ENCODE data around the gene SLC2A13.
"Not testable (repeated sequence)": the region's sequence is repeated elsewhere in the genome, so short reads cannot be mapped to it uniquely, and the experiment has no call there.

The SLC2A13 gene

DNA sequence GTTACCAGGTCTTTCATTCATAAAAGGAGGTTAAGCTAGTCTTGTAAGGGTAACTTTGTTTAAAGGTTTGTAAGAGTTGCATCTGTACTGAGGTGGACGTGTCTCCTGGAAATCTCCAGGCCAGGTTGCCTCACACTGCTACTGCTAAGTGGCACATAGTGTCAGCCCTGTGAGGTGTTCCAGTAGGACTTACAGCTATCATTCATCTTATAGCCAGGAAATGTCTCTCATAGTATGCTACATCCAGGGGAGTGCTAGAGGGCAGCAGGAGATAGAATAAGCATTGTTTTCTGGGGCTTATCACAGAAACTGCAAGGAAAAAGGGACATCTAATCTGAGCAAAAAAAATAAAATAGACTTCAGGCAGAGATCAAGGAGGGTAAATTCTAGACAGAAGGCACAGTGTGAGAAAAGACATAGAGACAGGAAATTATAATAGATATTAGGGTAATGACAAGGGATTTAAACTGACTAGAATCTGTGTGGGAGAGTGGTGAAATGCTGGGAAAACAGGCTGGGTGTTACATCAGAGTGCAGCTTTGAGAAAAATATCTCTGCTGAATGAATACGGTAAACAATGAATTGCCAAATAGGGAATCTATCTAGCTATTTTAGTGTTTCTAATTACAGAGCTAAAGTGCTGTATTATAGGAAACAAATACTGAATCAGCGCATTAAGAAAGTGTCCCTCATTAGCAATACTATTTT, 281.2 kb downstream of the SLC2A13 start:
- Mint-ChIP-seq H3K27ac (no peak overlapping the region), H3K4me1 (ENCODE audit: low read depth) (no peaks in the 10 kb centered on the region), H3K9me3 (no peaks in the 10 kb centered on the region), H3K27me3 (ENCODE audit: low read depth) (no peaks in the 10 kb centered on the region), H3K36me3 (ENCODE audit: low read depth) (no peaks in the 10 kb centered on the region), H3K4me3 (no peak overlapping the region)
- no peak for DNase-seq (ENCODE audit: low spot score)

DNA sequence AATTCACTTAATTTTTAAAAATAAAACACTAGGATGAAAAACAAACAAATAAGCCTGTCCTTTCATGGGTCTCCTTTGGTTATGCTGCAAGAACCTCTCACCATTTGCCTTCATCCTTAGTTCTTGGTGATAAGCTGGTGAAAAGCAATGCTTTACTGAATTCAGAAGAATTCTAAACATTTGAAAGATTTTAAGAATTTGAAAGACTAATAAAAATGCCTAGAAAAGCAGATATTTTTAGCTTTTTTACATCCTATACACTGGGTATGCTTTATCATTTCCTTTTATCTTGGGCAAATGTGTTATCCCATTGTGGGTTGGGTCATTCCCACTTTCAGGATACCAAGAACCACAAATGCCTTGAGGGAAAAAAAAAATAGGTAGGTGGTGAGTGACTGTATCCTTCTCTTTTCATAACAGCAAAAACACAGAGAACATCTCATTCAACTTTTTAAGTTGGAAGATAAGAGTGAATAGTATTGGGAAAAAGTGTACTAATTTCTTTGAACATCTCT, 289.2 kb downstream of the SLC2A13 start:
- Mint-ChIP-seq H3K4me1 (ENCODE audit: low read depth) (no peaks in the 10 kb centered on the region), H3K27ac (no peak overlapping the region), H3K4me3 (no peak overlapping the region), H3K27me3 (ENCODE audit: low read depth) (no peaks in the 10 kb centered on the region), H3K36me3 (ENCODE audit: low read depth) (no peaks in the 10 kb centered on the region), H3K9me3 (no peaks in the 10 kb centered on the region)
- no peak for DNase-seq (ENCODE audit: low spot score)

- Mint-ChIP-seq H3K36me3 (ENCODE audit: low read depth) (no peaks in the 10 kb centered on the region), H3K4me1 (ENCODE audit: low read depth) (no peaks in the 10 kb centered on the region), H3K27ac (no peak overlapping the region), H3K4me3 (no peak overlapping the region), H3K9me3 (no peaks in the 10 kb centered on the region), H3K27me3 (ENCODE audit: low read depth) (no peaks in the 10 kb centered on the region)
- DNase-seq (ENCODE audit: low spot score): no peak
These were observed 290.1 kb downstream of the SLC2A13 start for GRCh38 chr12:39815746-39816145.

GRCh38 chr12:39814626-39815025, 291.3 kb downstream of the SLC2A13 start:
- no peaks in the 10 kb centered on the region for H3K27me3 Mint-ChIP-seq (ENCODE audit: low read depth)

DNA sequence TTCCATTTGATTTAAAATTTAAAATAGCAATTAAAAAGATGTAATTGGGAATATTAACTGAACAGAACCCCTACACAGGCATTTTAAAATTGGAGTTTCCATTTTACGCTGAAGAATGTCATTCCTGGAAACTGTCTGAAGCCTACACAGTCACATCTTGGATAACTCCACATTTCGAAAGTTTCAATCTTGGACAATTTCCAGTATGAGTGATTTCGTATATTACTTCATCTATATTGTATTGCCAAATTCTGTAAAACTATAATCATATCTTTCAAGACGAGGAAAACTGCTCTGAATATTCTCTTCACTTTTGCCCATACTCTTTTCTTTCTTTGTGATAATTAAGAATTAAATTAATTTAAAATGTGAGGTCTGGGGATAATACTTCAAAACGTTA, 292.1 kb downstream of the SLC2A13 start:
- no peaks in the 10 kb centered on the region for H3K4me1 Mint-ChIP-seq (ENCODE audit: low read depth)
- no peaks in the 10 kb centered on the region for H3K36me3 Mint-ChIP-seq (ENCODE audit: low read depth)
- H3K9me3 Mint-ChIP-seq: no peaks in the 10 kb centered on the region
- DNase-seq (ENCODE audit: low spot score): no peak
- no peaks in the 10 kb centered on the region for H3K27me3 Mint-ChIP-seq (ENCODE audit: low read depth)
- no peak overlapping the region for H3K27ac Mint-ChIP-seq
- H3K4me3 Mint-ChIP-seq: no peak overlapping the region

More at GRCh38 chr12:39814626-39815025, 291.3 kb downstream of the SLC2A13 start:
- H3K27ac Mint-ChIP-seq: no peak overlapping the region
- H3K36me3 Mint-ChIP-seq (ENCODE audit: low read depth): no peaks in the 10 kb centered on the region
- no peaks in the 10 kb centered on the region for H3K9me3 Mint-ChIP-seq
- no peaks in the 10 kb centered on the region for H3K4me1 Mint-ChIP-seq (ENCODE audit: low read depth)
- DNase-seq (ENCODE audit: low spot score): no peak
- no peak overlapping the region for H3K4me3 Mint-ChIP-seq

GRCh38 chr12:39812456-39812855, 293.4 kb downstream of the SLC2A13 start:
- H3K4me3 Mint-ChIP-seq; H3K4me1 Mint-ChIP-seq (ENCODE audit: low read depth); H3K27me3 Mint-ChIP-seq (ENCODE audit: low read depth); H3K36me3 Mint-ChIP-seq (ENCODE audit: low read depth); H3K9me3 Mint-ChIP-seq; H3K27ac Mint-ChIP-seq; DNase-seq (ENCODE audit: low spot score): not testable (repeated sequence)

GRCh38 chr12:39807043-39807442, 298.8 kb downstream of the SLC2A13 start:
- Mint-ChIP-seq H3K27me3 (ENCODE audit: low read depth) (no peaks in the 10 kb centered on the region), H3K4me1 (ENCODE audit: low read depth) (no peaks in the 10 kb centered on the region)
- DNase-seq (ENCODE audit: low spot score): no peak

GRCh38 chr12:39805651-39806050, 300.2 kb downstream of the SLC2A13 start:
- H3K27ac Mint-ChIP-seq: no peak overlapping the region
- no peak overlapping the region for H3K4me3 Mint-ChIP-seq
- H3K36me3 Mint-ChIP-seq (ENCODE audit: low read depth): no peaks in the 10 kb centered on the region
- DNase-seq (ENCODE audit: low spot score): no peak
- no peaks in the 10 kb centered on the region for H3K27me3 Mint-ChIP-seq (ENCODE audit: low read depth)
- no peaks in the 10 kb centered on the region for H3K9me3 Mint-ChIP-seq
- H3K4me1 Mint-ChIP-seq (ENCODE audit: low read depth): no peaks in the 10 kb centered on the region

More at GRCh38 chr12:39807043-39807442, 298.8 kb downstream of the SLC2A13 start:
- Mint-ChIP-seq H3K36me3 (ENCODE audit: low read depth) (no peaks in the 10 kb centered on the region), H3K27ac (no peak overlapping the region), H3K9me3 (no peaks in the 10 kb centered on the region), H3K4me3 (no peak overlapping the region)

DNA sequence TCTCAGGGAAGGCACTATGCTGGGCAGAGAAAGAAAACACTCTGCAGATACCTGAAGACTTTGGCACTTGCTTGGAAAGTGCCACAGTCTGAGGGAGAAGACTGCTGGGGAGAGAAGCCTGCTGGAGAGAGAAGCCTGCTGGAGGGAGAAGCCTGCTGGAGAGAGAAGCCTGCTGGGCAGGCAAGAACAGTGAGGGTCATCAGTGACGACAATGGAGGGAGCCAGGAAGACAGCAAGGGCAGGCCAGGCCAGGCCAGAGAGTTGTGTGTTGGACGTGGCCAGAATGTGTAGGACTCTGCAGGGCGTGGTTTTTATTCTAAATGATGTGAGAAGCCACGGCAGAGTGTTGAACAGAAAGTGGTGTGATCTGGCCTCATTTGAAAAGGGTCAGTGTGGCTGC, 301.0 kb downstream of the SLC2A13 start:
- Mint-ChIP-seq H3K27me3 (ENCODE audit: low read depth) (no peaks in the 10 kb centered on the region), H3K9me3 (no peaks in the 10 kb centered on the region), H3K4me3 (no peak overlapping the region), H3K27ac (no peak overlapping the region), H3K36me3 (ENCODE audit: low read depth) (no peaks in the 10 kb centered on the region), H3K4me1 (ENCODE audit: low read depth) (no peaks in the 10 kb centered on the region)
- DNase-seq (ENCODE audit: low spot score): no peak

GRCh38 chr12:39804479-39804878, 301.4 kb downstream of the SLC2A13 start:
- no peak for DNase-seq (ENCODE audit: low spot score)
- no peaks in the 10 kb centered on the region for H3K27me3 Mint-ChIP-seq (ENCODE audit: low read depth)

GRCh38 chr12:39803151-39803550, 302.7 kb downstream of the SLC2A13 start:
- DNase-seq (ENCODE audit: low spot score): no peak
- Mint-ChIP-seq H3K27ac (no peak overlapping the region), H3K4me3 (no peak overlapping the region), H3K27me3 (ENCODE audit: low read depth) (no peaks in the 10 kb centered on the region), H3K4me1 (ENCODE audit: low read depth) (no peaks in the 10 kb centered on the region), H3K9me3 (no peaks in the 10 kb centered on the region), H3K36me3 (ENCODE audit: low read depth) (no peaks in the 10 kb centered on the region)

More at GRCh38 chr12:39804479-39804878, 301.4 kb downstream of the SLC2A13 start:
- H3K4me3 Mint-ChIP-seq: no peak overlapping the region
- no peaks in the 10 kb centered on the region for H3K9me3 Mint-ChIP-seq
- H3K36me3 Mint-ChIP-seq (ENCODE audit: low read depth): no peaks in the 10 kb centered on the region
- no peaks in the 10 kb centered on the region for H3K4me1 Mint-ChIP-seq (ENCODE audit: low read depth)
- no peak overlapping the region for H3K27ac Mint-ChIP-seq

DNA sequence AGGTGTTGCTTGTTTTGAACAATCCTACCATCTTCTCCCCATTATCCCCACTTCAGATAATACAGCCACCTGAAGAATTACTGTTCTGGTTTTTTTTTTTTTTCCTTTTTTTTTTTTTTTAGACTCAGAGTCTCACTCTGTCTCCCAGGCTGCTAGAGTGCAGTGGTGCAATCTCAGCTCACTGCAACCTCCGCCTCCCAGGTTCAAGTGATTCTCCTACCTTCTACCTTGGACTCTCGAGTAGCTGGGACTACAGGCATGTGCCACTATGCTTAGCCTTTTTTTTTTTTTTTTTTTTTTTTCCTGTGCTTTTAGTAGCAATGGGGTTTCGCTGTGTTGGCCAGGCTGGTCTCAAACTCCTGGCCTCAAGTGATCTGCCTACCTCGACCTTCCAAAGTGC, 306.9 kb downstream of the SLC2A13 start:
- no peak for DNase-seq (ENCODE audit: low spot score)
- Mint-ChIP-seq H3K27me3 (ENCODE audit: low read depth) (no peaks in the 10 kb centered on the region), H3K9me3 (no peaks in the 10 kb centered on the region), H3K4me1 (ENCODE audit: low read depth) (no peaks in the 10 kb centered on the region), H3K36me3 (ENCODE audit: low read depth) (no peaks in the 10 kb centered on the region), H3K27ac (no peak overlapping the region), H3K4me3 (no peak overlapping the region)

GRCh38 chr12:39798429-39798828, 307.5 kb downstream of the SLC2A13 start:
- no peak overlapping the region for H3K4me3 Mint-ChIP-seq
- no peaks in the 10 kb centered on the region for H3K27me3 Mint-ChIP-seq (ENCODE audit: low read depth)
- no peak for DNase-seq (ENCODE audit: low spot score)
- H3K4me1 Mint-ChIP-seq (ENCODE audit: low read depth): no peaks in the 10 kb centered on the region
- no peaks in the 10 kb centered on the region for H3K36me3 Mint-ChIP-seq (ENCODE audit: low read depth)
- no peak overlapping the region for H3K27ac Mint-ChIP-seq
- H3K9me3 Mint-ChIP-seq: no peaks in the 10 kb centered on the region

DNA sequence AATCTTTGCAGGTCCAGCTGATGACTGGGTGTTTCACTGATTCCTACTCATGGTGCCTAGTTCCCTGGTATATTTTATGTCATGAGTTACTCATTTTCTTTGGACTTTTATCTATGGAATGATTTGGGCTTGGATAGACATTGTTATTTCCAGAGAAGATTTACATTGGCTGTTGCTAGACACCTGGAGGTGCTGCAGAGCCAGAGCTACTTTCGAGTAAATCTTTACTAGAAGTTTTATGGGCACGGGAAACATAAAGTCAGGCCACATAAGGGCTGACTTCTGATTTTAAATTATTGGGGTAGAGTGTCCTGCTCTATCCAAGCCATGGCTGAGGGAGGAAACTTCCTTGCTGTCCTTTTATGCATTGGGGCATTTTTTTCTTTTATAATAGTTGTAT, 310.4 kb downstream of the SLC2A13 start:
- Mint-ChIP-seq H3K36me3 (ENCODE audit: low read depth) (no peaks in the 10 kb centered on the region), H3K4me3 (no peak overlapping the region), H3K27me3 (ENCODE audit: low read depth) (no peaks in the 10 kb centered on the region), H3K4me1 (ENCODE audit: low read depth) (no peaks in the 10 kb centered on the region), H3K9me3 (no peaks in the 10 kb centered on the region), H3K27ac (no peak overlapping the region)
- DNase-seq (ENCODE audit: low spot score): no peak

- H3K4me3 Mint-ChIP-seq: no peak overlapping the region
- no peak overlapping the region for H3K27ac Mint-ChIP-seq
- H3K4me1 Mint-ChIP-seq (ENCODE audit: low read depth): no peaks in the 10 kb centered on the region
- H3K27me3 Mint-ChIP-seq (ENCODE audit: low read depth): no peaks in the 10 kb centered on the region
- no peaks in the 10 kb centered on the region for H3K9me3 Mint-ChIP-seq
- no peaks in the 10 kb centered on the region for H3K36me3 Mint-ChIP-seq (ENCODE audit: low read depth)
- no peak for DNase-seq (ENCODE audit: low spot score)
These were observed 312.9 kb downstream of the SLC2A13 start for GRCh38 chr12:39792938-39793337.

Data from T-helper 2 cell treated with Interferon-gamma antibody and Interleukin-4, amounts not matched to agents 5 μg/mL and 100 μg/mL, for 36 hours (primary cell).